HAP-1 (cell line): Measurements from ENCODE around the gene GNPTG.

Source experiments
- DNase-seq, 2 experiments: peaks; one replicate each; pipeline ENCODE4 v3.0.0-alpha.2; 2016 to 2020; ENCODE audit warnings: low spot score in 2 of 2
- H3K27me3 ChIP-seq: fragments of 250-450 bp; sonication (Bioruptor Pico); 2 replicates; pipeline ENCODE4 v1.5.1; 2020; ENCODE audit warnings: low read depth, mild to moderate bottlenecking, moderate library complexity
- H3K36me3 ChIP-seq: fragments of 250-450 bp; sonication (Bioruptor Pico); replicated peaks from 2 replicates; pipeline ENCODE4 v1.5.1; 2020; ENCODE audit warnings: mild to moderate bottlenecking
- H3K4me1 ChIP-seq: fragments of 250-450 bp; sonication (Bioruptor Pico); 2 replicates; pipeline ENCODE4 v1.5.1; 2020; ENCODE audit warnings: mild to moderate bottlenecking
- H3K4me3 ChIP-seq: fragments of 250-450 bp; sonication (Bioruptor Pico); 2 replicates; pipeline ENCODE4 v1.5.1; 2020; ENCODE audit warnings: mild to moderate bottlenecking, moderate library complexity
- H3K9me3 ChIP-seq: fragments of 250-450 bp; sonication (Bioruptor Pico); 2 replicates; pipeline ENCODE4 v1.5.1; 2020; ENCODE audit warnings: mild to moderate bottlenecking, moderate library complexity
- in situ Hi-C: fragments of 300-500 bp; cut with MboI; formaldehyde crosslinking; loops from 3 replicates; pipeline ENCODE4 v1.14.3; 2020; ENCODE audit warnings: low sequenced_read_pairs, inconsistent platforms, mixed read lengths

Gene GNPTG

DNA sequence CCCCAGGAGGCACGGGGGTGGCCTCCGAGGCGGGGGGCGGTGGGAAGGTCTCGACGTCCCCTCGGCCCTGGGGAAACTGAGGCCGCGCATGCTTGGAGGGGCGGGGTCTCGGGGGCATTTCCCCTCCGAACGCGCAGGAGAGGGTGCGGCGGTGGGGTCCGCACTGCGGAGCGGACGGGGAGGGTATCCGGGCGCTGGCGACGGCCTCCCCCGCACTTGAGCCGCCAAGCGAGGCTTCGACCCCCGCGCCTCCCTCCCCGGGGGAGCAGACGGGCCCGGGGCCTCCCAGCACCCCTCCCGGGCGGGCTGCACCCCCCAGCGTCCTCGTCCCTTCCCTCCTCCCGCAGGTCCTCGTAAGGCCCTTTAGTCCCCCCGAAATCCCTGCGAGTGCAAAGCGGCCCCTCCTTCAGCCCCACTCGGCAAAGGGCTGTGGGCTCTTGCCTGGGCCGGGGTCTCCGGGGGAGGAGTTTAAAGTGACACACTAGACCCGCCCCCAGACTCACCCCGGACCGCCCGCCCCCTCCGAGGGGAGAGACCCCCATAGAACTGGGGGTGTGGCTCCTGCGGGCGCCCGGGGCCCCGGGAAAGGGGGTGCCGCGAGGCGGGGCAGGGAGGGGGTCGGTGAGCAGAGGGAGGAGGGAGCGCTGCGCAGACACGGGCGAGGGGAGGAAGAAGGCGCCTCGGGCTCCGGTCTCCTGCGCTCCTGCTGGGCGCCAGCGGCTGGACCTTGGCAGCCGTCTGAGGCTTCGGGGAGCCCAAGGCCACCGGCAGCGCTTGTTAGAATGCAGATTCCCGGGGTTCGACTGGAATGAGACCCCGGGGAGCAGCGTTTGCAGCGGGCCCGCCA is 17.7 kb upstream of the GNPTG start:
- in situ Hi-C loops: no loop called here
- peaks cover 67% of the 10 kb centered on the region for H3K27me3 ChIP-seq
- H3K36me3 ChIP-seq: no peaks in the 10 kb centered on the region
- H3K4me3 ChIP-seq: peak overlapping the region; percentile 14
- H3K4me1 ChIP-seq: no peaks in the 10 kb centered on the region
- H3K9me3 ChIP-seq: peaks cover 5% of the 10 kb centered on the region; the same call in 1 of the 2 replicates
- DNase-seq: no peak

DNA sequence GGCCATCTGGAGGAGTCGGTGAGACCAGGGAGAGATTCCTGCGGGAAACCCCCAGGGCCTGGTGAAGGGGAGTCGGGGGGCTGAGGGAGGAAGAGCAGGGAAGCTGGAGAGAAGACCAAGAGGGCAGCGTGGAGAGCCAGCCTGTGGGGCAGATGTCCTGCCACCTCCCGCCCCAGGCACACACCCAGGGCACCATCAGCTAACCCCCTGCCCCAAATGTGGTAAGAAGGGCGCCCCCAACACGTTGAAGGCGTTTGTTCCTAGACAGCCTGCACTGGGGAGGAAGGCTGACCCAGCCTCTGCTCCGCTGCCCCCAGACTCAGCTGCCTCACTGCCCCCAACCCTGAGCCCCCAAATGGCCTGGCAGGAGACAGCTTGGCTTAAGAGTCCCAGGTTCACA is 17.0 kb upstream of the GNPTG start:
- H3K27me3 ChIP-seq: peaks cover 68% of the 10 kb centered on the region

DNA sequence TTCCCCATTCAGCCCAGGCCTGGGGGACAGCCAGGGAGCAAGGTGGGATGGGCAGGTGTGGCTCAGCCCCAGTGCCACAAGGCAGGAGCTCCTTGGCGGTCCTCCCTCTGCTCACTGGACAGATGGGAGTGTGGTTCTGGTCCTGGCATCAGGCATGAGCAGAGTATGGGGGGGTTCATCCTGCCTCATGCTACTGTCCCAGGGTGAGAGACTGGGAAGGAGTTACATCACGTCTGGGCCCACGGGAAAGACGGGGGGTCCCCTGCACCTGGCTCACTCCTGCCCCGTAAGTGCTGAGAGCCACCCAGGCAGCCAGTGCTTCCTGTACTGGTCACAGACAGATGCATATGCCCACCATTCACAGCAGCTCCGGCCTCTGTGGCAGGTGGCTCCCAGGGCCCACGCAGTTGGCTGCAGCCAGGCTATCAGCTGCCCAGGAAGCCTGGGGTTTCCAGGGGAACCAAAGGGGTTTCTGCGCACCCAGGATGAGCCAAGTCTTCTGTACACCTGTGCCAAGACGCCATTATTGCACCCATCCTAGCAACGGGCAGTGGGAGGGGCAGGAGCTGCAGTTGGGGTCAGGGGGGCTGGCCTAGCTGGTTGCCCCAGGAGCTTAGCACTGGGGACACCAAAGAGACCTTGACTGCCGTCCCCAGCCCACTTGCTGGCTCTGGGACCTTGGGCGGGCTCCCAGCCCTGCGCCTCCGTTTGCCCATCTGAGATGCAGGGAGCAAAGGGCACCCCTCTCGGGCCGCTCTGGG is 16.3 kb upstream of the GNPTG start:
- no peak for DNase-seq
- peaks cover 68% of the 10 kb centered on the region for H3K27me3 ChIP-seq
- no peaks in the 10 kb centered on the region for H3K4me1 ChIP-seq
- in situ Hi-C loops: no loop called here
- H3K9me3 ChIP-seq: peaks cover 2% of the 10 kb centered on the region; the same call in 1 of the 2 replicates
- H3K36me3 ChIP-seq: no peaks in the 10 kb centered on the region
- H3K4me3 ChIP-seq: no peak overlapping the region

More for the DNA sequence above, 17.0 kb upstream of the GNPTG start:
- DNase-seq: no peak
- no peaks in the 10 kb centered on the region for H3K4me1 ChIP-seq
- no peaks in the 10 kb centered on the region for H3K36me3 ChIP-seq
- in situ Hi-C loops: no loop called here
- H3K9me3 ChIP-seq: peaks cover 5% of the 10 kb centered on the region; the same call in 1 of the 2 replicates
- H3K4me3 ChIP-seq: no peak overlapping the region

DNA sequence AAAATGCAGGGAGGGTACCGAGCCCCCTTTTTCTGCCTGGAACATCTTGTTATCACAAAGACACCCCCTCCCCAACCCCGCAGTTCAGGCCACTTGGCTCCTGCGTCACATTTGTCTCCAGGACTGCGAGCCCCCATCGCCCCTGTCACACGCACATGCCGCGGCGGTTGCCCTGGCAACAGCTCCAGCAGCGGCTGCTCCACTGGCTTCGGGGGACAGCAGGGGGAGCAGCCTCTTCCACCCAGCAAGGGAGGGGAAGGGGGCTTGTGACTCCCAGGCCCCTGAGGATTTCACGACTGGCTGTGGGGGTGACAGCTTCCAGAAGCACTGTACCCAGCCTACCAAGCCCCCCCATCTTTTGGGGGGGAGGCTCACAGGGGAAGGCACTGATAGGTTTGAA is 15.7 kb upstream of the GNPTG start:
- Histone ChIP-seq H3K27me3 (peaks cover 68% of the 10 kb centered on the region), H3K9me3 (no peaks in the 10 kb centered on the region)

GRCh38 chr16:1336619-1337018 is 15.1 kb upstream of the GNPTG start:
- H3K27me3 ChIP-seq: peaks cover 66% of the 10 kb centered on the region
- no peaks in the 10 kb centered on the region for H3K4me1 ChIP-seq
- H3K9me3 ChIP-seq: no peaks in the 10 kb centered on the region
- DNase-seq: no peak
- in situ Hi-C loops: no loop called here
- no peak overlapping the region for H3K4me3 ChIP-seq
- H3K36me3 ChIP-seq: no peaks in the 10 kb centered on the region

More for the DNA sequence above, 15.7 kb upstream of the GNPTG start:
- Histone ChIP-seq H3K4me1 (no peaks in the 10 kb centered on the region), H3K4me3 (no peak overlapping the region), H3K36me3 (no peaks in the 10 kb centered on the region)
- no peak for DNase-seq
- in situ Hi-C loops: no loop called here

- Histone ChIP-seq H3K4me1 (peaks cover 2% of the 10 kb centered on the region; the same call in 1 of the 2 replicates), H3K4me3 (no peak overlapping the region)
Observed at GRCh38 chr16:1337486-1337885, 14.2 kb upstream of the GNPTG start.

GRCh38 chr16:1338119-1338730 is 13.5 kb upstream of the GNPTG start:
- peak in 1 of 2 experiments; percentile 77 for DNase-seq
- Histone ChIP-seq H3K4me1 (peaks cover 4% of the 10 kb centered on the region; the same call in 1 of the 2 replicates), H3K36me3 (no peaks in the 10 kb centered on the region), H3K4me3 (no peak overlapping the region), H3K9me3 (no peaks in the 10 kb centered on the region), H3K27me3 (peaks cover 50% of the 10 kb centered on the region)
- in situ Hi-C loops: no loop called here

More at GRCh38 chr16:1337486-1337885, 14.2 kb upstream of the GNPTG start:
- Histone ChIP-seq H3K27me3 (peaks cover 57% of the 10 kb centered on the region), H3K9me3 (no peaks in the 10 kb centered on the region), H3K36me3 (no peaks in the 10 kb centered on the region)
- in situ Hi-C loops: no loop called here
- DNase-seq: no peak

GRCh38 chr16:1338855-1339675 is 12.7 kb upstream of the GNPTG start:
- H3K4me1 ChIP-seq: peaks cover 7% of the 10 kb centered on the region; the same call in 1 of the 2 replicates
- no peaks in the 10 kb centered on the region for H3K36me3 ChIP-seq
- H3K27me3 ChIP-seq: peaks cover 43% of the 10 kb centered on the region
- DNase-seq: no peak
- H3K4me3 ChIP-seq: no peak overlapping the region
- H3K9me3 ChIP-seq: no peaks in the 10 kb centered on the region
- in situ Hi-C loops: no loop called here

- no peak overlapping the region for H3K4me3 ChIP-seq
- DNase-seq: no peak
- in situ Hi-C loops: no loop called here
- no peaks in the 10 kb centered on the region for H3K36me3 ChIP-seq
- no peaks in the 10 kb centered on the region for H3K9me3 ChIP-seq
- H3K27me3 ChIP-seq: peaks cover 25% of the 10 kb centered on the region
- H3K4me1 ChIP-seq: peaks cover 7% of the 10 kb centered on the region; the same call in 1 of the 2 replicates
Observed at GRCh38 chr16:1340730-1341494, 10.8 kb upstream of the GNPTG start.

DNA sequence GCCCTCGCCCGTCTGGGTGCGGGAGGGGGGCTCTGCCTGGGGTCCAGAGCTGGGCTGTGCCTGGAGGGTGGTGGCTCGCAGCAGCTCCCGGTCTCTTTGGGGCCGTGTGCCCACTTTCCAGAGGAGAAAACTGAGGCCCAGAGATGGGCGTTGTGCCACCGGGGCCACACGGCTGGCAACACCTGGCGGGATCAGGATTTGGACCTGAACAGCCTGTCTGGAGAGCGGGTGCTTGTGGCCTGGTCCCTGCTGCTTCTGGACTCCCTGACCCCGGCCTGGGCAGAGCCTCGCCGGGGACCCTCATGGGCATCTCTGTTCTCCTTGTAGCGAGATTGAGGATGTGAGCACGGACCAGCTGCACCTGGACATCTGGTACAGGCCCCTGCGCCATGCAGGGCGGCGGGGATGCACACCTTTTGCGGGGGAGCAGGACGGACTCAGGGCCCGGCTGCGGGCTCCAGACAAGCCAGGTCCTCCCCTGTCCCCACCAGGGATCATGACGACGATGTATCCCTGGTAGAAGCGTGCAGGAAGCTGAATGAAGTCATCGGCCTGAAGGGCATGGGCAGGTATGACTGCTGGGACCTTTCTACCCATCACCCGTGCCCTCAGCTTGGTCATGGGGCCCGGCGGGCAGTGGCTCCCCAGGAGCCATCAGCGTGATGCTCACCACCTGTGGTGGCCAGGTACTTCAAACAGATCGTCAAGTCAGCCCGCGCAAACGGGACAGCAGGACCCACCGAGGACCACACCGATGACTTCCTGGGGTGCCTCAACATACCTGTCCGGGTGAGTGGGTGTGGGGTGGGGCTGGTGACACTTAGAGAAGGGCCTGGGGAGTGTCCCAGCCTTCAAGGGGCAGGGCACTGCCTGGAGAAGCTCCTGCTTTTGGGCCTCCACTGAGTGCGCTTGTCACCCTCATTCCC is 10.0 kb upstream of the GNPTG start:
- Histone ChIP-seq H3K4me3 (no peak overlapping the region), H3K27me3 (peaks cover 16% of the 10 kb centered on the region)
- in situ Hi-C loops: no loop called here

GRCh38 chr16:1342526-1343427 is 9.0 kb upstream of the GNPTG start:
- in situ Hi-C loops: no loop called here
- H3K9me3 ChIP-seq: no peaks in the 10 kb centered on the region
- H3K4me1 ChIP-seq: peaks cover 7% of the 10 kb centered on the region; the same call in 1 of the 2 replicates
- DNase-seq: peak; percentile 98 to 100
- peaks cover 10% of the 10 kb centered on the region; the same call in 1 of the 2 replicates for H3K27me3 ChIP-seq
- H3K36me3 ChIP-seq: no peaks in the 10 kb centered on the region
- peak overlapping the region; percentile 24 for H3K4me3 ChIP-seq

More for the DNA sequence above, 10.0 kb upstream of the GNPTG start:
- Histone ChIP-seq H3K4me1 (peaks cover 7% of the 10 kb centered on the region; the same call in 1 of the 2 replicates), H3K9me3 (no peaks in the 10 kb centered on the region), H3K36me3 (no peaks in the 10 kb centered on the region)
- DNase-seq: no peak
